Measurements from ENCODE around the gene GRIP1.

The GRIP1 gene

GRCh38 chr12:66709893-66710292 lies 31.0 kb upstream of the GRIP1 start:
- DNase-seq (ENCODE audit: insufficient read length) (no peak), FAIRE-seq (no peak)
- no peak for TF ChIP-seq POLR2AphosphoS5 (IDR thresholded peaks at IDR 0.05; ENCODE audit: low read depth, low read length)

DNA sequence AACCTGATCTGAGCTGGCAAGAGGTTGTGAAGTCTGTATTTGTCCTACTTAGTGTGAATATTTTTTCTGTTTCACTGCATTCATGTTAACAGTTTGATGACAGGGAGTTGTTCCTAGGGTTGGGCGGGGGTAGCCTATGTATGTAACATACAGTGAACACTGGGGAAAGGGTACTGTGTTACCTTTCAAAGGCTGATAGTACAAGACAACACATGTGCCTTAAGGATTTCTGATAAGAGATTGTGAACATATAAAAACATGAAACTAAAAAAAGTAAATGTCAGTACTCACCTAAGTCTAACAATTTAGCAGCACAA lies 30.5 kb upstream of the GRIP1 start:
- no peak for FAIRE-seq
- no peak for DNase-seq (ENCODE audit: insufficient read length)
- no peak for TF ChIP-seq POLR2A (IDR thresholded peaks at IDR 0.05; ENCODE audit: low read depth, low read length)
- no peak for TF ChIP-seq TAF1 (IDR thresholded peaks at IDR 0.05; ENCODE audit: borderline replicate concordance, low read depth, low read length)
- no peak for TF ChIP-seq POLR2AphosphoS5 (IDR thresholded peaks at IDR 0.05; ENCODE audit: low read depth, low read length)

DNA sequence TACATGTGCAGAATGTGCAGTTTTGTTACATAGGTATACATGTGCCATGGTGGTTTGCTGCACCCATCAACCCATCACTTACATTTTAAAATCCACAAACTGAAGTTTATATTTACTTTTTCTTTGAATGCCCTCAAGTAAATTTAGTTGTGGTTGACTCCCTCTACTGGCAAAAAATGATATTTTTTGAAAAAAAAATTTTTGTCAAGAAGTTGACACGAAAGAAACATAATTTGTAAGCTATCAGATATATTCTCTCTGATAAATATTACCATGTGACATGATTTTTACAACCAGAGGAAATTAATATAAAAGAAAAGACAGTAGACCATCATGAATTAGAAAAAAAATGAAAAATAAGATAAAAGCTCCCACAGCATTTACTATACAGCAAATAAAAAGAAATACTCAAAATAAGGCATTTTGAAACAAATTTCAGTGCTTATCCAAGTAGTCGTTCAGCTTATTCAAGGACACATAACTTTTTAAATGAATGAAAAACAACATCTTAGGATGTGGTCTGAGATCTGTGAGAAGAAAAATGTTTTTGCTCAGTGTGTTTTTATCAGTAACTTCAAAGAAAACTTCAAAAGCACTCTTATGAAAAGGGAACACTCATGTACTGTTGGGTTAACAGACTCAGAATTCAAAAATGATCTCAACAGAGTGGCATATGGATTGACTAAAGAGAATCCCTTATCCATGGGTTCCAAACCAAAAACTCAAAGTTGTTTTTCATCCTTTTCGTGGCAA lies 30.0 kb upstream of the GRIP1 start:
- no peak for TF ChIP-seq TAF1 (IDR thresholded peaks at IDR 0.05; ENCODE audit: borderline replicate concordance, low read depth, low read length)
- no peak for TF ChIP-seq POLR2AphosphoS5 (IDR thresholded peaks at IDR 0.05; ENCODE audit: low read depth, low read length)
- no peak for TF ChIP-seq POLR2A (IDR thresholded peaks at IDR 0.05; ENCODE audit: low read depth, low read length)
- no peak for DNase-seq (ENCODE audit: insufficient read length)
- no peak for FAIRE-seq

DNA sequence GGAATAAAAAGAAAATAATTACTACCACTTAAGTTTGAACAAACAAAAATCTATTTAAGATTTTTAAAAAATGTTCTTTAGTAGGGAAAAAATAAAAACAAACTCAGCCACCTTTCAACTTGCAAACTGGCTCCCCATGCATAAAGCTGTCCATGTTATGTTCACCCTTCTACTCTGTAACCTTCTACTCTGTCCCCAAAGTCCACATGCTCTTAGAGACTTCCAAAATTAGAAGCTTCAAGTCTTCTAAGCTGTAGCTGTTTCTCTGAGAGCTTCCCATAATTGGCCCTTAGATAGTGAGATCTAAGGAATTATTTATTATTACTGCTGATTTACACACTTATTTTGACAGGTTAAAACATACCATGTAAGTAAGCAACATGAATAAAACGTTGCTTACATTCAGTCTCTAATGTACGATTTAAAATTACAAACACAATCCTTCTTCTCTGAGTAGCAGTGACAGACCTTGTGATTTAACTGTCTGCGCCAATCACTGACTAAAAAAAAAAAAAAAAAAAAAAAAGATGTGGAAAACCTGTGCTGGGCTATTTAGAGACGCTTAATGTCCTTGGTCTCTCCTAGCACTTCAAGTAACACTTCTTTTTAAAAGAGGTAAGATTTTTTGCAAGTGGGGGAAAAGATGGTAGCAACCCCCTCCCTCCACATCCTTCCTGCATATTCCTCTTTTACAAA lies 28.3 kb upstream of the GRIP1 start:
- TF ChIP-seq TAF1 (IDR thresholded peaks at IDR 0.05; ENCODE audit: borderline replicate concordance, low read depth, low read length) = no peak
- no peak for TF ChIP-seq POLR2A (IDR thresholded peaks at IDR 0.05; ENCODE audit: low read depth, low read length)
- TF ChIP-seq POLR2AphosphoS5 (IDR thresholded peaks at IDR 0.05; ENCODE audit: low read depth, low read length) = no peak
- FAIRE-seq = no peak
- DNase-seq (ENCODE audit: insufficient read length) = no peak

DNA sequence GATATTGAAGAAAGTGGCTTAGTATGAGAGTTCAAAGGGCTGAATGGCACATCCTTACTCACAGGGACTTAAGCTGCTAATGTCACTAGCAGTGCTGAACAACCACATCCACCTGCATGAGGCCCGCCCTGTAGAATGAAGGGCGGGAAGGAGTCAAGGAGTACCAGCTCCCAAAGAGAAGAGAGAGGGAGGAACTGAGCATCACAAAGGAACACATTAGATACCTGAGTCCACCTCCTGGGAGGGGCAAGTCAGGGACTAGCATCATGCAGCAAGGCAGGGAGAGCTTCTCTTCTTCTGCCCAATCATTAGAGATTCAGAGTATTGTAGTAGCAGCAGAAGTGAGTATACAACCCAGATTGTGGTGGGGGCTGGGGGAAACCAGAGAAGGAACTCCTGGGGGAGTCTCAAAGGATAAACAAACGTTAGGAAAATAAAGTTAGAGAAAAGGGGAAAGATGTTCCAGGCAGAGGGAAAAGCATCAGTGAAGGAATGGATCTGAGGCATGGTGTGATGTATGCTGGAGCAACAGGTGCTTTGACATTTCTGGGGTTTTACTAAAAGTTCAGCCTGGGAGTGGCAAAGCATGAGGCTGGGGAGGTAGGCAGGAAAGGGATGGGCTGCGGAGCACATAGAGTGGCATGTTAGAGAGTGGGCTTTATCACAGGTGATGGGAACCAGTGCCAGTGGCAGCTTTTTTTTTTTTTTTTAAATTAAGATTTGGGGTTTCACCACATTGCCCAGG lies 21.0 kb upstream of the GRIP1 start:
- DNase-seq (ENCODE audit: insufficient read length) (no peak), FAIRE-seq (no peak)

GRCh38 chr12:66698558-66698957 lies 19.7 kb upstream of the GRIP1 start:
- FAIRE-seq = no peak
- no peak for DNase-seq (ENCODE audit: insufficient read length)
- TF ChIP-seq POLR2A (IDR thresholded peaks at IDR 0.05; ENCODE audit: low read depth, low read length) (no peak), TAF1 (IDR thresholded peaks at IDR 0.05; ENCODE audit: borderline replicate concordance, low read depth, low read length) (no peak), POLR2AphosphoS5 (IDR thresholded peaks at IDR 0.05; ENCODE audit: low read depth, low read length) (no peak)

More for the DNA sequence above, 21.0 kb upstream of the GRIP1 start:
- no peak for TF ChIP-seq POLR2A (IDR thresholded peaks at IDR 0.05; ENCODE audit: low read depth, low read length)
- TF ChIP-seq POLR2AphosphoS5 (IDR thresholded peaks at IDR 0.05; ENCODE audit: low read depth, low read length) = no peak
- no peak for TF ChIP-seq TAF1 (IDR thresholded peaks at IDR 0.05; ENCODE audit: borderline replicate concordance, low read depth, low read length)

GRCh38 chr12:66697404-66697803 lies 18.5 kb upstream of the GRIP1 start:
- DNase-seq (ENCODE audit: insufficient read length) = no peak
- TF ChIP-seq POLR2A (IDR thresholded peaks at IDR 0.05; ENCODE audit: low read depth, low read length) (no peak), TAF1 (IDR thresholded peaks at IDR 0.05; ENCODE audit: borderline replicate concordance, low read depth, low read length) (no peak), POLR2AphosphoS5 (IDR thresholded peaks at IDR 0.05; ENCODE audit: low read depth, low read length) (no peak)
- peak; percentile 64 for FAIRE-seq

GRCh38 chr12:66694666-66695613 lies 16.1 kb upstream of the GRIP1 start:
- peak; percentile 33 for FAIRE-seq

DNA sequence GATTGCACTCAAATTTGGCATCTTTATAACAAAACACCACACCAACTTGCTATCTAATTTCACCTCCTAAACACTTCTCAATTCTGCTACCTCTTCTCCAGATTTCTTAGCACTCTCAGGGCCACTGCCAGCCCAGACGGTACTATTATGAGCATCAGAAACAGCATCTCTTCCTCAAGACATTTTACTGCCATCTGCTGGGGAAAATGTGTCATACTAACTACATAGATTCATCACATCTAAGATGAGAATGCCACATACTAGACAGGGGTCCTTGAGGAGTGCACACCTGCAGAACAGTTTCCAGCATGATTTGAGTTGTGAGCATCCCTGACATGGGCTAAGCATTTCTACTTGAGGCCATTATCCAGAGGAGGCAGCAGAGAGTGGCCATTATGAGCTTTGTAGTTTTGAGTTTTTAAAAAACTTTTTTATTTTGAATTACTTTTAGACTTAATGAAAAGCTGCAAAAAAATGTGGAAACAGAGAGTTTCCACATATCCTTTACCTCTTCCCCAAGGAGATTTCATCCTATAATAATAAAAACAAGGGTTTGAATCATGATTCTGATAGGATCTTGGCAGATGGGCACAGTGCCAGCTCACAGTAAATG lies 15.1 kb upstream of the GRIP1 start:
- TF ChIP-seq POLR2A (IDR thresholded peaks at IDR 0.05; ENCODE audit: low read depth, low read length) = no peak
- TF ChIP-seq POLR2AphosphoS5 (IDR thresholded peaks at IDR 0.05; ENCODE audit: low read depth, low read length) = no peak
- TF ChIP-seq TAF1 (IDR thresholded peaks at IDR 0.05; ENCODE audit: borderline replicate concordance, low read depth, low read length) = no peak
- peak; percentile 5 for DNase-seq (ENCODE audit: insufficient read length)
- peak; percentile 96 for FAIRE-seq

More at GRCh38 chr12:66694666-66695613, 16.1 kb upstream of the GRIP1 start:
- DNase-seq (ENCODE audit: insufficient read length) = no peak
- TF ChIP-seq POLR2AphosphoS5 (IDR thresholded peaks at IDR 0.05; ENCODE audit: low read depth, low read length) = no peak
- TF ChIP-seq POLR2A (IDR thresholded peaks at IDR 0.05; ENCODE audit: low read depth, low read length) = no peak
- no peak for TF ChIP-seq TAF1 (IDR thresholded peaks at IDR 0.05; ENCODE audit: borderline replicate concordance, low read depth, low read length)

DNA sequence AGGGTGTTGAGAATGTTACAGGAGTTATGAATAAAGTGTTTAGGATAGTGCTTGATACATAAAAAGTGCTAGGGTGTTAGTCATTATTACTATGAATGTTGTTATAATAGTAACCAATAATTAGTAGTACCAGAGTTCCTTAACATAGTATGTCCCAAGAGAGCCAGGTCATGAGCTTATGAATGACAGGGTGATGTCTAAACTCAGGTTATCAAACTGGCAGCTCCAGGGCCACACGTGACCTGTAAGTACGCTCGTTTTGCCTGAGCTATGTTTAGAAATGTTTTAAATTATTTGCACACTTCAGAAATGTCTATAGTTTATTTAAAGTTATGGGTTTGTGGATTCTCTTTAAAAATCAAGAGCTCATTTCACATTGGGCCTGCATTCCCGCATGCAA lies 14.1 kb upstream of the GRIP1 start:
- FAIRE-seq = no peak
- TF ChIP-seq POLR2A (IDR thresholded peaks at IDR 0.05; ENCODE audit: low read depth, low read length) = no peak
- TF ChIP-seq POLR2AphosphoS5 (IDR thresholded peaks at IDR 0.05; ENCODE audit: low read depth, low read length) = no peak
- no peak for TF ChIP-seq TAF1 (IDR thresholded peaks at IDR 0.05; ENCODE audit: borderline replicate concordance, low read depth, low read length)
- DNase-seq (ENCODE audit: insufficient read length) = no peak
